Ectodermal cell (in vitro differentiated cells): ENCODE measurements around the gene PLA2G2F.

Experiments used
- H3K27ac ChIP-seq: 2 replicates; pipeline ENCODE4 v1.7.0; 2013; ENCODE audit warnings: mild to moderate bottlenecking, low read depth, low read length; ENCODE audit not compliant: insufficient read depth, poor library complexity, severe bottlenecking
- H3K27me3 ChIP-seq: 2 replicates; pipeline ENCODE4 v1.7.0; 2013; ENCODE audit warnings: mild to moderate bottlenecking, low read length; ENCODE audit not compliant: insufficient read depth, control insufficient read depth, poor library complexity, severe bottlenecking
- H3K36me3 ChIP-seq: one replicate; pipeline ENCODE4 v1.7.0; 2013; ENCODE audit warnings: low read length; ENCODE audit not compliant: control insufficient read depth, insufficient read depth
- H3K4me1 ChIP-seq: one replicate; pipeline ENCODE4 v1.7.0; 2013; ENCODE audit warnings: low read length; ENCODE audit not compliant: control insufficient read depth, insufficient read depth
- H3K4me3 ChIP-seq: 2 replicates; pipeline ENCODE4 v1.7.0; 2013; ENCODE audit warnings: low read depth, low read length, control low read depth; ENCODE audit not compliant: insufficient read depth
- H3K9me3 ChIP-seq: 2 replicates; pipeline ENCODE4 v1.7.0; 2013; ENCODE audit warnings: mild to moderate bottlenecking, low read length, moderate library complexity; ENCODE audit not compliant: control insufficient read depth
- WGBS, 2 experiments: methylation state at CpG; one replicate each; pipeline ENCODE4 v1.1.7; 2013; ENCODE audit warnings: missing lambda C conversion rate in 2 of 2; 5-methylcytosine and 5-hydroxymethylcytosine counted together

PLA2G2F gene

GRCh38 chr1:20100632-20101355 is 38.3 kb upstream of the PLA2G2F start:
- Histone ChIP-seq H3K36me3 (no peaks in the 10 kb centered on the region), H3K27ac (no peak overlapping the region), H3K27me3 (no peaks in the 10 kb centered on the region), H3K4me1 (no peaks in the 10 kb centered on the region), H3K4me3 (no peak overlapping the region), H3K9me3 (peaks cover 4% of the 10 kb centered on the region)
- 55% methylated on average over 14 of the region's 14 CpGs for WGBS, 2 experiments

GRCh38 chr1:20102875-20103274 is 36.2 kb upstream of the PLA2G2F start:
- Histone ChIP-seq H3K27me3 (no peaks in the 10 kb centered on the region), H3K36me3 (no peaks in the 10 kb centered on the region), H3K27ac (no peak overlapping the region), H3K4me3 (no peak overlapping the region), H3K9me3 (no peaks in the 10 kb centered on the region), H3K4me1 (no peaks in the 10 kb centered on the region)
- 92 to 95% methylated on average over 1 of the region's 1 CpG for WGBS, 2 experiments

GRCh38 chr1:20105856-20106255 is 33.3 kb upstream of the PLA2G2F start:
- no peaks in the 10 kb centered on the region for H3K9me3 ChIP-seq
- H3K27me3 ChIP-seq = no peaks in the 10 kb centered on the region
- no peaks in the 10 kb centered on the region for H3K4me1 ChIP-seq
- H3K36me3 ChIP-seq = no peaks in the 10 kb centered on the region
- H3K27ac ChIP-seq = no peak overlapping the region
- 88% methylated on average over 1 of the region's 1 CpG for WGBS, 2 experiments
- no peak overlapping the region for H3K4me3 ChIP-seq

- no peaks in the 10 kb centered on the region for H3K4me1 ChIP-seq
Measured at GRCh38 chr1:20107351-20107750, 31.8 kb upstream of the PLA2G2F start.

GRCh38 chr1:20107796-20108195 is 31.3 kb upstream of the PLA2G2F start:
- H3K27ac ChIP-seq = no peak overlapping the region
- H3K9me3 ChIP-seq = no peaks in the 10 kb centered on the region
- 85 to 91% methylated on average over 4 of the region's 4 CpGs for WGBS, 2 experiments
- H3K4me1 ChIP-seq = no peaks in the 10 kb centered on the region
- no peaks in the 10 kb centered on the region for H3K27me3 ChIP-seq
- no peak overlapping the region for H3K4me3 ChIP-seq
- H3K36me3 ChIP-seq = no peaks in the 10 kb centered on the region

More at GRCh38 chr1:20107351-20107750, 31.8 kb upstream of the PLA2G2F start:
- Histone ChIP-seq H3K27me3 (no peaks in the 10 kb centered on the region), H3K4me3 (no peak overlapping the region), H3K27ac (no peak overlapping the region), H3K36me3 (no peaks in the 10 kb centered on the region), H3K9me3 (no peaks in the 10 kb centered on the region)
- 80 to 82% methylated on average over 4 of the region's 4 CpGs for WGBS, 2 experiments

- Histone ChIP-seq H3K4me1 (no peaks in the 10 kb centered on the region), H3K27me3 (no peaks in the 10 kb centered on the region), H3K27ac (no peak overlapping the region), H3K4me3 (no peak overlapping the region), H3K36me3 (no peaks in the 10 kb centered on the region), H3K9me3 (no peaks in the 10 kb centered on the region)
- 75 to 81% methylated on average over 5 of the region's 5 CpGs for WGBS, 2 experiments
Measured at GRCh38 chr1:20108366-20109123, 30.6 kb upstream of the PLA2G2F start.

- H3K27me3 ChIP-seq = no peaks in the 10 kb centered on the region
- H3K27ac ChIP-seq = no peak overlapping the region
Measured at GRCh38 chr1:20109223-20109856, 29.8 kb upstream of the PLA2G2F start.

GRCh38 chr1:20110679-20111078 is 28.4 kb upstream of the PLA2G2F start:
- Histone ChIP-seq H3K4me1 (no peaks in the 10 kb centered on the region), H3K27ac (no peak overlapping the region), H3K27me3 (no peaks in the 10 kb centered on the region), H3K9me3 (no peaks in the 10 kb centered on the region), H3K36me3 (no peaks in the 10 kb centered on the region), H3K4me3 (no peak overlapping the region)
- whole genome bisulfite sequencing, 2 experiments = 94 to 95% methylated on average over 12 of the region's 12 CpGs

More at GRCh38 chr1:20109223-20109856, 29.8 kb upstream of the PLA2G2F start:
- H3K36me3 ChIP-seq = no peaks in the 10 kb centered on the region
- 88 to 92% methylated on average over 4 of the region's 4 CpGs for WGBS, 2 experiments
- H3K4me3 ChIP-seq = no peak overlapping the region
- no peaks in the 10 kb centered on the region for H3K4me1 ChIP-seq
- no peaks in the 10 kb centered on the region for H3K9me3 ChIP-seq

GRCh38 chr1:20111452-20111851 is 27.7 kb upstream of the PLA2G2F start:
- 88 to 95% methylated on average over 5 of the region's 5 CpGs for WGBS, 2 experiments
- Histone ChIP-seq H3K27ac (no peak overlapping the region), H3K36me3 (no peaks in the 10 kb centered on the region), H3K9me3 (no peaks in the 10 kb centered on the region), H3K4me3 (no peak overlapping the region), H3K4me1 (no peaks in the 10 kb centered on the region), H3K27me3 (no peaks in the 10 kb centered on the region)
